Lower leg skin (tissue), 4 donors: Measurements from ENCODE around the gene RFX5. TPM values are rescaled to one million over a fixed set of nuclear protein-coding genes. Genes with fewer than 3 reads are reported as not detected.

ENCODE experiments used
- DNase-seq, 2 donors: peaks; one replicate each; pipeline ENCODE4 v3.0.0-alpha.2; 2019; ENCODE audit warnings: low spot score in 2 of 2
- H3K4me3 ChIP-seq: fragments of 200-600 bp; sonication (generic); 2 replicates; pipeline ENCODE4 v1.5.1; 2017; ENCODE audit warnings: mild to moderate bottlenecking, low read depth; ENCODE audit not compliant: poor library complexity, severe bottlenecking
- CTCF ChIP-seq, 3 donors: fragments of 450-650 bp; IDR thresholded peaks; one replicate each; pipeline ENCODE4 v1.5.1; 2016; ENCODE audit warnings: antibody characterized with exemption in 3 of 3, mild to moderate bottlenecking in 3 of 3, moderate library complexity in 2 of 3
- POLR2A ChIP-seq, 2 donors: fragments of 450-650 bp; IDR thresholded peaks; one replicate each; pipeline ENCODE4 v1.6.1; 2016 to 2017; ENCODE audit warnings: antibody characterized with exemption in 2 of 2, mild to moderate bottlenecking in 1 of 2, moderate library complexity in 1 of 2
- WGBS, 2 donors: methylation state at CpG; one replicate each; pipeline ENCODE4 v1.1.5; 2018; 5-methylcytosine and 5-hydroxymethylcytosine counted together
- intact Hi-C: fragments of 100-400 bp; cut with DNase I; formaldehyde crosslinking; loops from one replicate; pipeline ENCODE4 v1.15.0; 2023; ENCODE audit warnings: low total_unique reads
- total RNA-seq, 4 donors: library from RNA; depleted of rRNA; stranded (reverse); fragments of >200 nt; gene quantifications; one replicate each; pipeline ENCODE4 v1.1.0, GENCODE V29; 2016

RFX5 gene
- total RNA-seq, 4 donors from 2014 or later, result 13.2 to 23.2 (median 16.7) TPM

GRCh38 chr1:151326619-151327222 lies 20.3 kb downstream of the RFX5 start:
- WGBS, 2 donors, result 0 to 1% methylated on average over 12 of the region's 12 CpGs
- intact Hi-C loops, result no loop called here
- DNase-seq, result peak; percentile 60 to 88
- peak overlapping the region; percentile 58 for H3K4me3 ChIP-seq
- TF ChIP-seq CTCF (IDR thresholded peaks at IDR 0.05) (no peak), POLR2A (IDR thresholded peaks at IDR 0.05) (no peak)

- DNase-seq, result no peak
- 16 to 22% methylated on average over 5 of the region's 5 CpGs for WGBS, 2 donors
- no peak overlapping the region for H3K4me3 ChIP-seq
- TF ChIP-seq POLR2A (IDR thresholded peaks at IDR 0.05) (no peak), CTCF (IDR thresholded peaks at IDR 0.05) (no peak)
- intact Hi-C loops, result no loop called here
Observed at GRCh38 chr1:151325646-151326429, 21.2 kb downstream of the RFX5 start.

DNA sequence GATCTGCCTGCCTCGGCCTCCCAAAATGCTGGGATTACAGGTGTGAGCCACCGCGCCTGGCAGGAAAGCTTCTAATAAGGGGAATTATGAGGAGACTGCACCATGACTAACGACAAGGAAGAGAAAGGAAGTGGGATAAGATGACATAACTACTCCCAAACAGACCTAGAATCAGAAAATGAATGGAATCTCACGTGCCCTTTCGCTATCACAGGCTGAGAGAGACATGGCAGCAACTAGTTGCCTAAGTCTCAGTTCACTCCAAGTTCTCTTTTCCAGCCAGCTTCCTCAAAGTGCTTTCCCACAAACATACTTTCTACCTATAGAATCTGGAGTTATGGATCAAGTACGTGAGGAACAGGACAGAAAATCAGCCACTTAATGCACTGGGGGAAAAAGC lies 21.8 kb downstream of the RFX5 start:
- intact Hi-C loops, result no loop called here
- TF ChIP-seq POLR2A (IDR thresholded peaks at IDR 0.05) (no peak), CTCF (IDR thresholded peaks at IDR 0.05) (no peak)
- DNase-seq, result no peak
- 82 to 84% methylated on average over 7 of the region's 7 CpGs for WGBS, 2 donors
- H3K4me3 ChIP-seq, result no peak overlapping the region

DNA sequence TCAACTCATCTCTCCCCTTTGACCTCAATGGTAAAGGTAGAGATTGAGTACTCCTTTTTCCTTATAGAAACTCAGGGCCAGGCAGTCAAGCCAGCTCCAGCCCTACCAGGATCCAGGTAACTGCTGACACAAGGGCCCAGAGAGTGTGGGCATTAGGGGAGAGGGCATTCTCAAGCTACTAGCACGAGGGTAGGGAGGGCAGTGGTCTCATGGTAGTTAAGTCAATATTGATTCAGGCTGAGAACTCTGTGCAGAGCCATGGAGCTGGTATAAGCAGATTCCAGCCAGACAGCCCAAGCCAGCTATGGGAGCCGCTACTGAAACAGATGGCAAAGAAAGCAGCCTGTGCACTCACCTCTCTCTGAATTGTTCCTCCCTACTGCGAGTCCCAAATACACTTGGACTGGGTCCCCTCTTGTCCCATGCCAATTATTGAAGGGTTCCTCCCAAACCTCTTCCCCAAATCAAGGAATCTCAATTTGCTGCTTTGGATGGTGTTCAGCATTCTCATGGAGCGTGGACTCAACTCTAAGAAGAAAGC lies 22.6 kb downstream of the RFX5 start:
- DNase-seq, result no peak
- TF ChIP-seq CTCF (IDR thresholded peaks at IDR 0.05) (no peak), POLR2A (IDR thresholded peaks at IDR 0.05) (no peak)
- intact Hi-C loops, result no loop called here
- no peak overlapping the region for H3K4me3 ChIP-seq
- WGBS, 2 donors, result 84 to 93% methylated on average over 4 of the region's 4 CpGs

- TF ChIP-seq CTCF (IDR thresholded peaks at IDR 0.05) (no peak), POLR2A (IDR thresholded peaks at IDR 0.05) (no peak)
- DNase-seq, result no peak
- 71 to 75% methylated on average over 3 of the region's 3 CpGs for WGBS, 2 donors
- no peak overlapping the region for H3K4me3 ChIP-seq
- intact Hi-C loops, result no loop called here
Observed at GRCh38 chr1:151318975-151319374, 28.1 kb downstream of the RFX5 start.
